Umbilical cord (tissue), 1 donor: Measurements from ENCODE around the gene DDX55. TPM values are rescaled to one million over a fixed set of nuclear protein-coding genes. Genes with fewer than 3 reads are reported as not detected.

Source experiments
- total RNA-seq: library from RNA; depleted of rRNA; stranded (reverse); fragments of >200 nt; gene quantifications from one replicate; pipeline ENCODE4 v1.2.3, GENCODE V29; 2014; ENCODE audit warnings: low replicate concordance; ENCODE audit not compliant: insufficient read depth

DDX55 gene
- total RNA-seq, 1 donor from 2014 or later = 14.4 TPM

Other genes with a start within 250 kb of the DDX55 start
- gene SBNO1, start 237.3 kb upstream of the DDX55 start, total RNA-seq = 20.9 TPM
- gene KMT5A, start 218.0 kb upstream of the DDX55 start, total RNA-seq = 6.3 TPM
- 5.3 TPM for gene RILPL2, start 165.4 kb upstream of the DDX55 start, total RNA-seq
- 14.4 TPM for gene SNRNP35, start 144.0 kb upstream of the DDX55 start, total RNA-seq
- 8.2 TPM for gene RILPL1, start 68.4 kb upstream of the DDX55 start, total RNA-seq
- gene TMED2, start 17.5 kb upstream of the DDX55 start, total RNA-seq = 456 TPM
- gene EIF2B1, start 31.6 kb downstream of the DDX55 start, total RNA-seq = 53.0 TPM
- 15.4 TPM for gene GTF2H3, start 31.7 kb downstream of the DDX55 start, total RNA-seq
- gene TCTN2, start 69.0 kb downstream of the DDX55 start, total RNA-seq = 9.9 TPM
- 11.1 TPM for gene ATP6V0A2, start 110.3 kb downstream of the DDX55 start, total RNA-seq
- 0.72 TPM for gene DNAH10, start 160.2 kb downstream of the DDX55 start, total RNA-seq